Liver (tissue), 9 donors: ENCODE measurements around the gene WFDC2. TPM values are rescaled to one million over a fixed set of nuclear protein-coding genes. Genes with fewer than 3 reads are reported as not detected.

Source experiments
- DNase-seq: peaks from one replicate; pipeline ENCODE4 v3.0.0-alpha.2; 2017; ENCODE audit warnings: low spot score
- H3K27ac ChIP-seq, 2 donors: one replicate each; pipeline ENCODE4 v1.7.0; 2013; ENCODE audit warnings: inconsistent platforms in 2 of 2, low read length in 2 of 2, control low read depth in 1 of 2, low read depth in 1 of 2, mild to moderate bottlenecking in 1 of 2
- H3K27me3 ChIP-seq, 4 donors: one replicate each; pipeline versions ENCODE4 v1.6.1 to v1.7.0; 2013; ENCODE audit warnings: low read length in 3 of 4, inconsistent platforms in 1 of 4, mild to moderate bottlenecking in 1 of 4, moderate library complexity in 1 of 4; ENCODE audit not compliant: control insufficient read depth in 4 of 4, insufficient read depth in 4 of 4
- H3K36me3 ChIP-seq, 4 donors: one replicate each; pipeline versions ENCODE4 v1.6.1 to v1.7.0; 2013; ENCODE audit warnings: low read length in 3 of 4, mild to moderate bottlenecking in 3 of 4, low read depth in 1 of 4, moderate library complexity in 1 of 4; ENCODE audit not compliant: control insufficient read depth in 4 of 4, insufficient read depth in 3 of 4
- H3K4me1 ChIP-seq, 4 donors: one replicate each; pipeline versions ENCODE4 v1.6.1 to v1.7.0; 2013; ENCODE audit warnings: low read length in 3 of 4, mild to moderate bottlenecking in 3 of 4, moderate library complexity in 1 of 4; ENCODE audit not compliant: control insufficient read depth in 4 of 4, insufficient read depth in 4 of 4
- H3K4me3 ChIP-seq, 3 donors: one replicate each; pipeline versions ENCODE4 v1.6.1 to v1.7.0; 2013; ENCODE audit warnings: low read length in 3 of 3, control low read depth in 1 of 3, low read depth in 1 of 3, mild to moderate bottlenecking in 1 of 3
- H3K9ac ChIP-seq, 2 donors: one replicate each; pipeline ENCODE4 v1.7.0; 2013; ENCODE audit warnings: low read length in 2 of 2, mild to moderate bottlenecking in 2 of 2, moderate library complexity in 2 of 2, control low read depth in 1 of 2, low read depth in 1 of 2
- H3K9me3 ChIP-seq, 4 donors: one replicate each; pipeline versions ENCODE4 v1.6.1 to v1.7.0; 2013; ENCODE audit warnings: low read length in 3 of 4; ENCODE audit not compliant: control insufficient read depth in 4 of 4
- ATF3 ChIP-seq: IDR thresholded peaks from 2 replicates; pipeline ENCODE4 v1.6.1; 2016; ENCODE audit warnings: antibody characterized with exemption
- EGR1 ChIP-seq, 2 donors: IDR thresholded peaks; 2 replicates each; pipeline ENCODE4 v1.6.1; 2016 to 2018; ENCODE audit warnings: antibody characterized with exemption in 2 of 2, low read depth in 2 of 2
- FOXA1 ChIP-seq: IDR thresholded peaks from 2 replicates; pipeline ENCODE4 v1.6.1; 2016; ENCODE audit warnings: antibody characterized with exemption
- FOXA2 ChIP-seq: IDR thresholded peaks from 2 replicates; pipeline ENCODE4 v1.6.1; 2016; ENCODE audit warnings: antibody characterized with exemption
- GABPA ChIP-seq, 2 donors: IDR thresholded peaks in 1 of 2; conservative IDR thresholded peaks in 1 of 2; 2 replicates each; pipeline ENCODE4 v1.6.1; 2016; ENCODE audit warnings: antibody characterized with exemption in 2 of 2, mild to moderate bottlenecking in 1 of 2, moderate library complexity in 1 of 2
- HNF4A ChIP-seq, 2 donors: conservative IDR thresholded peaks; 2 replicates each; pipeline ENCODE4 v1.6.1; 2016; ENCODE audit warnings: antibody characterized with exemption in 2 of 2, mild to moderate bottlenecking in 2 of 2
- HNF4G ChIP-seq: IDR thresholded peaks from 2 replicates; pipeline ENCODE4 v1.6.1; 2016; ENCODE audit warnings: antibody characterized with exemption
- JUND ChIP-seq, 2 donors: IDR thresholded peaks; 2 replicates each; pipeline ENCODE4 v1.6.1; 2016; ENCODE audit warnings: antibody characterized with exemption in 2 of 2
- NR2F2 ChIP-seq: IDR thresholded peaks from 2 replicates; pipeline ENCODE4 v1.6.1; 2016; ENCODE audit warnings: antibody characterized with exemption
- RAD21 ChIP-seq, 2 donors: IDR thresholded peaks; 2 replicates each; pipeline ENCODE4 v1.6.1; 2016; ENCODE audit warnings: antibody characterized with exemption in 2 of 2, mild to moderate bottlenecking in 2 of 2
- REST ChIP-seq: IDR thresholded peaks from 2 replicates; pipeline ENCODE4 v1.6.1; 2016; ENCODE audit warnings: antibody characterized with exemption, mild to moderate bottlenecking
- RXRA ChIP-seq, 2 donors: IDR thresholded peaks; 2 replicates each; pipeline ENCODE4 v1.6.1; 2017 to 2018; ENCODE audit warnings: antibody characterized with exemption in 2 of 2, mild to moderate bottlenecking in 1 of 2
- SP1 ChIP-seq: IDR thresholded peaks from 2 replicates; pipeline ENCODE4 v1.6.1; 2018; ENCODE audit warnings: antibody characterized with exemption, mild to moderate bottlenecking
- TAF1 ChIP-seq: conservative IDR thresholded peaks from 2 replicates; pipeline ENCODE4 v1.6.1; 2016; ENCODE audit warnings: antibody characterized with exemption, mild to moderate bottlenecking
- YY1 ChIP-seq: IDR thresholded peaks from 2 replicates; pipeline ENCODE4 v1.6.1; 2016; ENCODE audit warnings: antibody characterized with exemption, mild to moderate bottlenecking
- ZBTB33 ChIP-seq: IDR thresholded peaks from 2 replicates; pipeline ENCODE4 v1.6.1; 2016; ENCODE audit warnings: antibody characterized with exemption
- WGBS: extraction: QIAGEN DNeasy Blood & Tissue Kit; methylation state at CpG from one replicate; pipeline ENCODE4 v1.1.7; 2013; 5-methylcytosine and 5-hydroxymethylcytosine counted together
- polyA plus RNA-seq, 2 donors: library from polyadenylated mRNA; stranded (reverse) in 1 of 2; unstranded in 1 of 2; fragments of 200-250 nt in 1 of 2; fragments of >200 nt in 1 of 2; fragmentation: Nextera tagmentation in 1 of 2; extraction: Ambion mirVana in 1 of 2; gene quantifications; one replicate each; pipeline versions ENCODE4 v1.2.1 to v1.2.3, GENCODE V29; 2013 to 2015
- total RNA-seq, 2 donors: library from RNA; depleted of rRNA; stranded (reverse); fragments of >200 nt; gene quantifications; one replicate each; pipeline ENCODE4 v1.2.3, GENCODE V29; 2014
- TF ChIP-seq, protein P1 (sequence below): IDR thresholded peaks from 2 replicates; pipeline ENCODE4 v1.6.1; 2016; ENCODE audit warnings: antibody characterized with exemption
- TF ChIP-seq, protein P2 (sequence below): fragments of 150-350 bp; IDR thresholded peaks from 2 replicates; pipeline ENCODE4 v1.5.1; 2017; ENCODE audit warnings: improper control_type of control experiment, low read depth, low read length; ENCODE audit not compliant: missing input control
- donor health status: healthy.
- donor health status: healthy.
- donor health status: healthy.
- donor health status: healthy.
- donor health status: healthy.

WFDC2 gene
- total and polyA plus RNA-seq, 4 donors, result 1.3 to 1.8 TPM; not detected in 2

GRCh38 chr20:45465491-45466266 is 3.9 kb upstream of the WFDC2 start:
- no peak for DNase-seq

More at GRCh38 chr20:45465491-45466266, 3.9 kb upstream of the WFDC2 start:
- H3K36me3 ChIP-seq, result no peaks in the 10 kb centered on the region
- peaks cover 5 to 11% (median 9%) of the 10 kb centered on the region in 4 donors for H3K4me1 ChIP-seq
- 67% methylated on average over 1 of the region's 1 CpG for WGBS
- no peak overlapping the region for H3K4me3 ChIP-seq
- no peak overlapping the region for H3K27ac ChIP-seq
- H3K9ac ChIP-seq, result no peak overlapping the region
- TF ChIP-seq REST, result no peak
- no peak for TF ChIP-seq ATF3
- TF ChIP-seq SP1, result no peak
- TF ChIP-seq JUND (IDR thresholded peaks at IDR 0.05), result no peak
- no peak for TF ChIP-seq TAF1
- no peak for TF ChIP-seq NR2F2
- TF ChIP-seq RXRA (IDR thresholded peaks at IDR 0.05), result no peak
- no peak for TF ChIP-seq YY1
- TF ChIP-seq HNF4G, result no peak
- no peak for TF ChIP-seq EGR1 (IDR thresholded peaks at IDR 0.05; ENCODE audit: low read depth in 2 of 2)
- TF ChIP-seq GABPA (IDR thresholded peaks at IDR 0.05 in 1 of 2, conservative IDR thresholded peaks at IDR 0.05 in 1 of 2), result no peak
- no peak for TF ChIP-seq RAD21 (IDR thresholded peaks at IDR 0.05)
- no peak for TF ChIP-seq FOXA1
- no peak for TF ChIP-seq HNF4A (conservative IDR thresholded peaks at IDR 0.05)
- TF ChIP-seq ZBTB33, result no peak
- TF ChIP-seq FOXA2, result no peak
- TF ChIP-seq, protein P1, sequence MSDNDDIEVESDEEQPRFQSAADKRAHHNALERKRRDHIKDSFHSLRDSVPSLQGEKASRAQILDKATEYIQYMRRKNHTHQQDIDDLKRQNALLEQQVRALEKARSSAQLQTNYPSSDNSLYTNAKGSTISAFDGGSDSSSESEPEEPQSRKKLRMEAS, result no peak
- TF ChIP-seq, protein P2, sequence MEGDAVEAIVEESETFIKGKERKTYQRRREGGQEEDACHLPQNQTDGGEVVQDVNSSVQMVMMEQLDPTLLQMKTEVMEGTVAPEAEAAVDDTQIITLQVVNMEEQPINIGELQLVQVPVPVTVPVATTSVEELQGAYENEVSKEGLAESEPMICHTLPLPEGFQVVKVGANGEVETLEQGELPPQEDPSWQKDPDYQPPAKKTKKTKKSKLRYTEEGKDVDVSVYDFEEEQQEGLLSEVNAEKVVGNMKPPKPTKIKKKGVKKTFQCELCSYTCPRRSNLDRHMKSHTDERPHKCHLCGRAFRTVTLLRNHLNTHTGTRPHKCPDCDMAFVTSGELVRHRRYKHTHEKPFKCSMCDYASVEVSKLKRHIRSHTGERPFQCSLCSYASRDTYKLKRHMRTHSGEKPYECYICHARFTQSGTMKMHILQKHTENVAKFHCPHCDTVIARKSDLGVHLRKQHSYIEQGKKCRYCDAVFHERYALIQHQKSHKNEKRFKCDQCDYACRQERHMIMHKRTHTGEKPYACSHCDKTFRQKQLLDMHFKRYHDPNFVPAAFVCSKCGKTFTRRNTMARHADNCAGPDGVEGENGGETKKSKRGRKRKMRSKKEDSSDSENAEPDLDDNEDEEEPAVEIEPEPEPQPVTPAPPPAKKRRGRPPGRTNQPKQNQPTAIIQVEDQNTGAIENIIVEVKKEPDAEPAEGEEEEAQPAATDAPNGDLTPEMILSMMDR, result no peak
- H3K27me3 ChIP-seq, result peaks cover 4 to 16% (median 6%) of the 10 kb centered on the region in 4 donors
- no peaks in the 10 kb centered on the region for H3K9me3 ChIP-seq
